Measurements from ENCODE around the gene KRTAP10-9.
"Not testable (repeated sequence)": the region's sequence is repeated elsewhere in the genome, so short reads cannot be mapped to it uniquely, and the experiment has no call there.

KRTAP10-9 gene

GRCh38 chr21:44590897-44591800 lies 35.7 kb upstream of the KRTAP10-9 start:
- H3K4me3 ChIP-seq (ENCODE audit: control insufficient read depth in 1 of 7, extremely low read depth in 1 of 7, insufficient read depth in 4 of 7, low read depth in 2 of 7, low read length in 6 of 7); H3K27me3 ChIP-seq (replicated peaks in 2 of 5; ENCODE audit: control insufficient read depth in 4 of 5, insufficient read depth in 5 of 5, low read length in 4 of 5); POLR2A ChIA-PET; H3K27ac ChIP-seq (ENCODE audit: insufficient read depth in 1 of 2, low read depth in 1 of 2, low read length in 2 of 2, poor library complexity in 1 of 2, severe bottlenecking in 2 of 2); DNase-seq; CTCF ChIA-PET; H3K36me3 ChIP-seq (ENCODE audit: control insufficient read depth in 4 of 4, insufficient read depth in 4 of 4, low read length in 3 of 4); H3K4me1 ChIP-seq (ENCODE audit: control extremely low read depth in 1 of 4, control insufficient read depth in 4 of 4, insufficient read depth in 4 of 4, low read length in 3 of 4); H3K9me3 ChIP-seq (ENCODE audit: control extremely low read depth in 1 of 5, control insufficient read depth in 4 of 5, insufficient read depth in 2 of 5, low read depth in 1 of 5, low read length in 4 of 5): not testable (repeated sequence)
- whole genome bisulfite sequencing (ENCODE audit: insufficient coverage) = 88% methylated on average over 10 of the region's 19 CpGs

- H3K36me3 ChIP-seq (ENCODE audit: control insufficient read depth in 4 of 4, insufficient read depth in 4 of 4, low read length in 3 of 4); POLR2A ChIA-PET; H3K4me1 ChIP-seq (ENCODE audit: control extremely low read depth in 1 of 4, control insufficient read depth in 4 of 4, insufficient read depth in 4 of 4, low read length in 3 of 4); H3K27ac ChIP-seq (ENCODE audit: insufficient read depth in 1 of 2, low read depth in 1 of 2, low read length in 2 of 2, poor library complexity in 1 of 2, severe bottlenecking in 2 of 2); H3K4me3 ChIP-seq (ENCODE audit: control insufficient read depth in 1 of 7, extremely low read depth in 1 of 7, insufficient read depth in 4 of 7, low read depth in 2 of 7, low read length in 6 of 7); H3K27me3 ChIP-seq (replicated peaks in 2 of 5; ENCODE audit: control insufficient read depth in 4 of 5, insufficient read depth in 5 of 5, low read length in 4 of 5); H3K9me3 ChIP-seq (ENCODE audit: control extremely low read depth in 1 of 5, control insufficient read depth in 4 of 5, insufficient read depth in 2 of 5, low read depth in 1 of 5, low read length in 4 of 5); DNase-seq; CTCF ChIA-PET: not testable (repeated sequence)
- no CpG with 5 or more reads among the region's 4 CpGs for WGBS (ENCODE audit: insufficient coverage)
Measured at GRCh38 chr21:44591801-44592130, 35.1 kb upstream of the KRTAP10-9 start.

- peaks cover 0 to 2% (median 0%) of the 10 kb centered on the region in 5 experiments for H3K9me3 ChIP-seq (ENCODE audit: control extremely low read depth in 1 of 5, control insufficient read depth in 4 of 5, insufficient read depth in 2 of 5, low read depth in 1 of 5, low read length in 4 of 5)
- peaks cover 0 to 7% (median 0%) of the 10 kb centered on the region in 5 experiments for H3K27me3 ChIP-seq (replicated peaks in 2 of 5; ENCODE audit: control insufficient read depth in 4 of 5, insufficient read depth in 5 of 5, low read length in 4 of 5)
- peak within 1 kb of the TSS in 1 of 2 experiments; percentile 65 for H3K27ac ChIP-seq (ENCODE audit: insufficient read depth in 1 of 2, low read depth in 1 of 2, low read length in 2 of 2, poor library complexity in 1 of 2, severe bottlenecking in 2 of 2)
- DNase-seq = no peak
- H3K36me3 ChIP-seq (ENCODE audit: control insufficient read depth in 4 of 4, insufficient read depth in 4 of 4, low read length in 3 of 4) = no peaks in the 10 kb centered on the region
- 71% methylated on average over 26 of the region's 33 CpGs for WGBS (ENCODE audit: insufficient coverage)
- H3K4me1 ChIP-seq (ENCODE audit: control extremely low read depth in 1 of 4, control insufficient read depth in 4 of 4, insufficient read depth in 4 of 4, low read length in 3 of 4) = peaks cover 0 to 5% (median 0%) of the 10 kb centered on the region in 4 experiments
- POLR2A ChIA-PET = no interaction called here
- CTCF ChIA-PET = interaction anchor here (0.6 kb wide), 1 partner anchor 43 kb away, joined by 3 read pairs; no protein-coding TSS in a partner anchor
- H3K4me3 ChIP-seq (ENCODE audit: control insufficient read depth in 1 of 7, extremely low read depth in 1 of 7, insufficient read depth in 4 of 7, low read depth in 2 of 7, low read length in 6 of 7) = no peak within 1 kb of the TSS
Measured at GRCh38 chr21:44592446-44593311, 34.2 kb upstream of the KRTAP10-9 start, which contains the start of gene KRTAP10-6. Gene KRTAP10-6 (minus strand): TSS chr21:44592505. CDS start chr21:44592484, 21 bp downstream.

- Histone ChIP-seq H3K9me3 (ENCODE audit: control extremely low read depth in 1 of 5, control insufficient read depth in 4 of 5, insufficient read depth in 2 of 5, low read depth in 1 of 5, low read length in 4 of 5) (peaks cover 0 to 5% (median 0%) of the 10 kb centered on the region in 5 experiments), H3K27ac (ENCODE audit: insufficient read depth in 1 of 2, low read depth in 1 of 2, low read length in 2 of 2, poor library complexity in 1 of 2, severe bottlenecking in 2 of 2) (peak overlapping the region in 1 of 2 experiments; percentile 65), H3K4me3 (ENCODE audit: control insufficient read depth in 1 of 7, extremely low read depth in 1 of 7, insufficient read depth in 4 of 7, low read depth in 2 of 7, low read length in 6 of 7) (no peak overlapping the region), H3K4me1 (ENCODE audit: control extremely low read depth in 1 of 4, control insufficient read depth in 4 of 4, insufficient read depth in 4 of 4, low read length in 3 of 4) (peaks cover 0 to 5% (median 0%) of the 10 kb centered on the region in 4 experiments), H3K27me3 (replicated peaks in 2 of 5; ENCODE audit: control insufficient read depth in 4 of 5, insufficient read depth in 5 of 5, low read length in 4 of 5) (peaks cover 0 to 10% (median 0%) of the 10 kb centered on the region in 5 experiments), H3K36me3 (ENCODE audit: control insufficient read depth in 4 of 4, insufficient read depth in 4 of 4, low read length in 3 of 4) (no peaks in the 10 kb centered on the region)
- ChIA-PET CTCF (no interaction called here), POLR2A (no interaction called here)
- peak; percentile 6 to 77 (median 54) for DNase-seq
- 75% methylated on average over 19 of the region's 20 CpGs for WGBS (ENCODE audit: insufficient coverage)
Measured at GRCh38 chr21:44593598-44594405, 33.1 kb upstream of the KRTAP10-9 start.

GRCh38 chr21:44594406-44594916 lies 32.4 kb upstream of the KRTAP10-9 start:
- Histone ChIP-seq H3K36me3 (ENCODE audit: control insufficient read depth in 4 of 4, insufficient read depth in 4 of 4, low read length in 3 of 4) (no peaks in the 10 kb centered on the region), H3K4me3 (ENCODE audit: control insufficient read depth in 1 of 7, extremely low read depth in 1 of 7, insufficient read depth in 4 of 7, low read depth in 2 of 7, low read length in 6 of 7) (no peak overlapping the region), H3K4me1 (ENCODE audit: control extremely low read depth in 1 of 4, control insufficient read depth in 4 of 4, insufficient read depth in 4 of 4, low read length in 3 of 4) (peaks cover 0 to 5% (median 0%) of the 10 kb centered on the region in 4 experiments), H3K27me3 (replicated peaks in 2 of 5; ENCODE audit: control insufficient read depth in 4 of 5, insufficient read depth in 5 of 5, low read length in 4 of 5) (peaks cover 0 to 12% (median 0%) of the 10 kb centered on the region in 5 experiments), H3K9me3 (ENCODE audit: control extremely low read depth in 1 of 5, control insufficient read depth in 4 of 5, insufficient read depth in 2 of 5, low read depth in 1 of 5, low read length in 4 of 5) (peaks cover 0 to 8% (median 0%) of the 10 kb centered on the region in 5 experiments), H3K27ac (ENCODE audit: insufficient read depth in 1 of 2, low read depth in 1 of 2, low read length in 2 of 2, poor library complexity in 1 of 2, severe bottlenecking in 2 of 2) (peak overlapping the region in 1 of 2 experiments; percentile 65)
- ChIA-PET CTCF (no interaction called here), POLR2A (no interaction called here)
- WGBS (ENCODE audit: insufficient coverage) = 77% methylated on average over 7 of the region's 12 CpGs
- no peak for DNase-seq

GRCh38 chr21:44595524-44595923 lies 31.4 kb upstream of the KRTAP10-9 start:
- no peak overlapping the region for H3K4me3 ChIP-seq (ENCODE audit: control insufficient read depth in 1 of 7, extremely low read depth in 1 of 7, insufficient read depth in 4 of 7, low read depth in 2 of 7, low read length in 6 of 7)
- no peaks in the 10 kb centered on the region for H3K36me3 ChIP-seq (ENCODE audit: control insufficient read depth in 4 of 4, insufficient read depth in 4 of 4, low read length in 3 of 4)
- H3K9me3 ChIP-seq (ENCODE audit: control extremely low read depth in 1 of 5, control insufficient read depth in 4 of 5, insufficient read depth in 2 of 5, low read depth in 1 of 5, low read length in 4 of 5) = peaks cover 0 to 8% (median 0%) of the 10 kb centered on the region in 5 experiments
- no peak overlapping the region for H3K27ac ChIP-seq (ENCODE audit: insufficient read depth in 1 of 2, low read depth in 1 of 2, low read length in 2 of 2, poor library complexity in 1 of 2, severe bottlenecking in 2 of 2)
- 93% methylated on average over 3 of the region's 6 CpGs for WGBS (ENCODE audit: insufficient coverage)
- CTCF ChIA-PET = no interaction called here
- POLR2A ChIA-PET = no interaction called here
- H3K4me1 ChIP-seq (ENCODE audit: control extremely low read depth in 1 of 4, control insufficient read depth in 4 of 4, insufficient read depth in 4 of 4, low read length in 3 of 4) = peaks cover 0 to 5% (median 0%) of the 10 kb centered on the region in 4 experiments
- DNase-seq = no peak
- H3K27me3 ChIP-seq (replicated peaks in 2 of 5; ENCODE audit: control insufficient read depth in 4 of 5, insufficient read depth in 5 of 5, low read length in 4 of 5) = peaks cover 0 to 12% (median 0%) of the 10 kb centered on the region in 5 experiments
